Endodermal cell (in vitro differentiated cells): ENCODE measurements around the gene PSMA8. TPM values are rescaled to one million over a fixed set of nuclear protein-coding genes. Genes with fewer than 3 reads are reported as not detected.
A peak's percentile ranks its signal among the peaks of the same experiment; 100 is the strongest.

Experiments
- DNase-seq: peaks from one replicate; pipeline ENCODE4 v3.0.0-alpha.2; 2017
- H3K27ac ChIP-seq: 2 replicates; pipeline ENCODE4 v1.5.1; 2013; ENCODE audit warnings: mild to moderate bottlenecking, low read depth, low read length, moderate library complexity
- H3K27me3 ChIP-seq: 2 replicates; pipeline ENCODE4 v1.6.1; 2013; ENCODE audit warnings: mild to moderate bottlenecking, low read length, moderate library complexity; ENCODE audit not compliant: insufficient read depth, control insufficient read depth, poor library complexity, severe bottlenecking
- H3K36me3 ChIP-seq: 2 replicates; pipeline ENCODE4 v1.7.0; 2013; ENCODE audit warnings: mild to moderate bottlenecking, low read length, moderate library complexity; ENCODE audit not compliant: control insufficient read depth, insufficient read depth
- H3K4me1 ChIP-seq: one replicate; pipeline ENCODE4 v1.7.0; 2013; ENCODE audit warnings: low read length; ENCODE audit not compliant: control insufficient read depth, insufficient read depth
- H3K4me3 ChIP-seq: 2 replicates; pipeline ENCODE4 v1.5.1; 2013; ENCODE audit warnings: mild to moderate bottlenecking, low read length, moderate library complexity
- H3K9ac ChIP-seq: 2 replicates; pipeline ENCODE4 v1.6.1; 2013; ENCODE audit warnings: mild to moderate bottlenecking, low read length, moderate library complexity; ENCODE audit not compliant: poor library complexity, severe bottlenecking; ENCODE audit errors: extremely low read depth
- H3K9me3 ChIP-seq: 2 replicates; pipeline ENCODE4 v1.6.1; 2013; ENCODE audit warnings: mild to moderate bottlenecking, low read length, moderate library complexity; ENCODE audit not compliant: control insufficient read depth
- H3K27ac Mint-ChIP-seq: 2 replicates; pipeline ENCODE4 v1.8.0; 2020; ENCODE audit warnings: mixed read lengths
- H3K27me3 Mint-ChIP-seq: 2 replicates; pipeline ENCODE4 v1.8.0; 2021; ENCODE audit warnings: mild to moderate bottlenecking, mixed read lengths; ENCODE audit not compliant: insufficient read depth
- H3K36me3 Mint-ChIP-seq: 2 replicates; pipeline ENCODE4 v1.8.0; 2020; ENCODE audit warnings: low read depth, mixed read lengths
- H3K4me1 Mint-ChIP-seq: 2 replicates; pipeline ENCODE4 v1.8.0; 2020; ENCODE audit warnings: mixed read lengths
- H3K4me3 Mint-ChIP-seq: 2 replicates; pipeline ENCODE4 v1.8.0; 2020; ENCODE audit warnings: mild to moderate bottlenecking, moderate library complexity, mixed read lengths
- H3K9me3 Mint-ChIP-seq: 2 replicates; pipeline ENCODE4 v1.8.0; 2020; ENCODE audit warnings: mild to moderate bottlenecking, mixed read lengths
- CTCF ChIP-seq: fragments of 200-600 bp; sonication (generic); conservative IDR thresholded peaks from 2 replicates; pipeline ENCODE4 v1.5.0; 2021; ENCODE audit warnings: antibody characterized with exemption, mild to moderate bottlenecking
- WGBS, 2 experiments: methylation state at CpG; one replicate each; pipeline versions ENCODE4 v1.1.5 to v1.1.7; 2013; ENCODE audit warnings: missing lambda C conversion rate in 2 of 2, mixed read lengths in 1 of 2; ENCODE audit not compliant: insufficient coverage in 1 of 2, insufficient read length in 1 of 2; 5-methylcytosine and 5-hydroxymethylcytosine counted together
- total RNA-seq, 2 donors: library from RNA; stranded (reverse); fragmentation: NEBNext Ultra II Directional in 1 of 2; extraction: Animal tissue kit (Norgen Biotek cat#: 25700) in 1 of 2; gene quantifications; 2 replicates in 1 of 2; 3 replicates in 1 of 2; pipeline ENCODE4 v1.2.1, GENCODE V29; 2021

PSMA8 gene
- total RNA-seq, 2 donors from 2014 or later = not detected

- peak overlapping the region; percentile 90 for H3K4me3 ChIP-seq
- Mint-ChIP-seq H3K4me1 (peaks cover 12% of the 10 kb centered on the region), H3K36me3 (peaks cover 29% of the 10 kb centered on the region), H3K27ac (no peak overlapping the region), H3K4me3 (peak overlapping the region; percentile 87), H3K27me3 (no peaks in the 10 kb centered on the region), H3K9me3 (no peaks in the 10 kb centered on the region)
- no peak for TF ChIP-seq CTCF
- no peaks in the 10 kb centered on the region for H3K27me3 ChIP-seq
- H3K9me3 ChIP-seq = no peaks in the 10 kb centered on the region
- H3K27ac ChIP-seq = no peak overlapping the region
- no peak for DNase-seq
- peaks cover 39% of the 10 kb centered on the region for H3K36me3 ChIP-seq
- WGBS, 2 experiments = 63 to 75% methylated on average over 2 of the region's 3 CpGs
- peak overlapping the region; percentile 85 for H3K9ac ChIP-seq
- no peaks in the 10 kb centered on the region for H3K4me1 ChIP-seq
Observed at GRCh38 chr18:26088487-26088886, 45.2 kb upstream of the PSMA8 start.

GRCh38 chr18:26089293-26090129 is 44.2 kb upstream of the PSMA8 start:
- peaks cover 31% of the 10 kb centered on the region for H3K36me3 ChIP-seq
- peaks cover 22% of the 10 kb centered on the region for H3K36me3 Mint-ChIP-seq
- H3K4me3 Mint-ChIP-seq = peak overlapping the region; percentile 87
- H3K27ac Mint-ChIP-seq = peak overlapping the region; percentile 95
- H3K27me3 Mint-ChIP-seq = no peaks in the 10 kb centered on the region
- H3K4me3 ChIP-seq = peak overlapping the region; percentile 90
- no peak for DNase-seq
- peaks cover 12% of the 10 kb centered on the region for H3K4me1 Mint-ChIP-seq
- no peaks in the 10 kb centered on the region for H3K27me3 ChIP-seq
- H3K9me3 ChIP-seq = no peaks in the 10 kb centered on the region
- 5 to 15% methylated on average over 12 to 35 of the region's 35 CpGs for WGBS, 2 experiments
- H3K9ac ChIP-seq = peak overlapping the region; percentile 85
- TF ChIP-seq CTCF = no peak
- no peaks in the 10 kb centered on the region for H3K4me1 ChIP-seq
- peak overlapping the region; percentile 100 for H3K27ac ChIP-seq
- H3K9me3 Mint-ChIP-seq = no peaks in the 10 kb centered on the region

- Histone ChIP-seq H3K4me1 (no peaks in the 10 kb centered on the region), H3K27me3 (no peaks in the 10 kb centered on the region), H3K4me3 (peak within 1 kb of the TSS; percentile 90), H3K36me3 (peaks cover 22% of the 10 kb centered on the region), H3K9ac (peak within 1 kb of the TSS; percentile 85), H3K9me3 (no peaks in the 10 kb centered on the region), H3K27ac (peak within 1 kb of the TSS; percentile 100)
- Mint-ChIP-seq H3K4me3 (peak within 1 kb of the TSS; percentile 87), H3K4me1 (peaks cover 12% of the 10 kb centered on the region), H3K27me3 (no peaks in the 10 kb centered on the region), H3K9me3 (no peaks in the 10 kb centered on the region), H3K27ac (peak within 1 kb of the TSS; percentile 95), H3K36me3 (peaks cover 15% of the 10 kb centered on the region)
- DNase-seq = peak; percentile 96
- no peak for TF ChIP-seq CTCF
- WGBS, 2 experiments = 0 to 1% methylated on average over 27 to 89 of the region's 89 CpGs
Observed at GRCh38 chr18:26090130-26091046, 43.3 kb upstream of the PSMA8 start, which contains the start of gene SS18. TSS of gene SS18 (minus strand) at chr18:26090613. CDS start at chr18:26090569, 44 bp downstream.
